HG03571 (cell line): ENCODE results near the gene IMPG1.

Experiments
- ATAC-seq: cut with Tn5 transposase; IDR thresholded peaks from one replicate; pipeline ENCODE4 v1.9.1; 2021; ENCODE audit not compliant: unreplicated experiment

IMPG1 gene

GRCh38 chr6:75896526-75896925 is 175.9 kb downstream of the IMPG1 start:
- ATAC-seq = no peak

DNA sequence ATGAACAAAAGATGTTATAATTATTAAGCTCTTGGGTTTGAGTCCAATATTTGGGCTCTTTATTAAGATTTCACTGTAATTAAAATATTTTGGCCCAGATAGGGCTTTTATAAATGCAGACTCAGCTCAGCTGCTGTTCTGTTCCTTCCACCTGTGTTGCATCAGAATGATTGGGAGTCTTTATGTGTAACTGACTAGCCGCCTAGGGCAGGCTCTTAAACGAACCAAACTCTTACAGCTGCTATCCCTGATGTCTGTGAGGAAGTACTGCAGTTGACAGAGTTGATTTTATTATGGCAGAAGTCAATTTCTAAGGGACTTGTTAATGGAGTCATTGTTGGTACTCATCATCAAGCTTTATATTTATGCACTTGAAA is 178.7 kb downstream of the IMPG1 start:
- ATAC-seq = no peak

GRCh38 chr6:75893058-75893775 is 179.2 kb downstream of the IMPG1 start:
- ATAC-seq = peak; percentile 65

DNA sequence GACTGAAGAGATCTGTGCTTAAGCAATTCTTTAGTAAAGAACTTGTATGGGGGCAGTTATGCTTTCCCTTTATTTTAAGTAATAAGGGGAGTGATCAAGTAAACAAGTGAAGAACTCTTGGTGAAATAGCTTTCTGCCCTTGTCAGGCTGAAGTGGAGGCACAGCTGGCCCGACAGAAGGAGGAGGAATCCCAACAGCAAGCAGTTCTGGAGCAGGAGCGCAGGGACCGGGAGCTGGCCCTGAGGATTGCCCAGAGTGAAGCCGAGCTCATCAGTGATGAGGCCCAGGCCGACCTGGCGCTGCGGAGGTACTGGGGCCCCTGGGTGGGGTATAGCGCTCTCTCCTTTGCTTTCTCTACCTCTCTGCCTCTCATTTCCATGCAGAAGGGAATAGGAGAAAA is 180.1 kb downstream of the IMPG1 start:
- no peak for ATAC-seq

DNA sequence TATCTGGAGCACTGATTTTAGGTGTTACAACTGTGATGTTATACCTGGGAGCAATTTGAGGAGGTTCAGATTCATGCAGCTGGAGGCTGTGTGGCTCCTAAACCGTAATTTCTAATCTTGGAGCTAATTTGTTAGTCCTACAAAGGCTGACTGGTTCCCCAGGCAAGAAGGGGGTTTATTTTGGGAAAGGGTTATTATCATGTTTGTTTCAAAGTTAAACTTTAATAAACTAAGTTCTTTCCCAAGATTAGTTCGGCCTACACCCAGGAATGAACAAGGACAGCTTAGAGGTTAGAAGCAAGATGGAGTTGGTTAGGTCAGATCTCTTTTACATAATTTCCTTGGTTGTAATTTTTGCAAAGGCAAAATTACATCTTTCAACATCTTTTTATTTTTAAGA is 187.6 kb downstream of the IMPG1 start:
- ATAC-seq = no peak

DNA sequence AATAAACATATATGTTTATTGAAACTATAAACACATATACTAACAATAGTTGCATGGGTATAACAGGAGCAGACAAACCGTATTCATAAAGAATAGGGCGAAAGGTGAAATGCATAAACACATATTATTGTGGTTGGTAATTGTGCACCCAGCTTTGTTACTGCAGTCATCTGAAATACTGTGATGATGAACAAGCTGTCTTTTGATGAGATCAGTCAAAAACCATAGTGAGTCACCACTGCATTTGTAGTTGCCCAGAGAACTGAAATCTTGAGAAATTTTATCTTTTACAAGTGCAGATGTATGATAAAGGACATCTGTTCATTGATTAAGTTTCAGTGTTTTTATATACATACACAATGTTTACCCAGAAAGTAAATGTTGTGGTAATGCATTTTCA is 189.7 kb downstream of the IMPG1 start:
- ATAC-seq = no peak

GRCh38 chr6:75880305-75880704 is 192.2 kb downstream of the IMPG1 start:
- ATAC-seq = no peak

DNA sequence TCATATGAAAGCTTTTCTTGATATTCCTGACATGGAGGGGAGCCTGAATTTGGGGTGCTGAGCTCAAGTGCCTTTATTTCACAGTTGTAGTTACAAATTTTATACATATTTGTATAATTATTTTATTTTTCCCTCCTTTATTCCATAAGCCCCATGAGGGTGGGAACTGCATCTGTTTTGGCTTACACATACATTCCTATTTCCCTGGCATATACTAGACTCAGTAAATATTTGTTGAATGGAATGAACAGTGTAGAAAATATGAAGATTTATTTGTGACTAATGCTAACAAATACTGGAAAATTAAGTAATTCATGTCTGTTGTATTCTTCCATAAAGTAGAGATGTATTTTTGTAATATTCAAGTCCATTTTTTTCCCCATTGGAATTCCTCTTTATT is 196.3 kb downstream of the IMPG1 start:
- no peak for ATAC-seq

GRCh38 chr6:75874224-75874623 is 198.2 kb downstream of the IMPG1 start:
- ATAC-seq = no peak
